Neutrophil (primary cell): ENCODE data around the gene N4BP2.

Source experiments
- H3K27ac ChIP-seq: fragments of 200-600 bp; sonication (generic); 2 replicates; pipeline ENCODE4 v1.5.1; 2016; ENCODE audit warnings: mild to moderate bottlenecking, moderate library complexity
- H3K27me3 ChIP-seq: fragments of 200-600 bp; sonication (generic); 2 replicates; pipeline ENCODE4 v1.6.0; 2016; ENCODE audit warnings: mild to moderate bottlenecking
- H3K36me3 ChIP-seq: fragments of 200-600 bp; sonication (generic); 2 replicates; pipeline ENCODE4 v1.5.1; 2017
- H3K4me1 ChIP-seq, 2 experiments: fragments of 200-600 bp in 1 of 2; sonication (generic) in 1 of 2; 1 replicate in 1 of 2; 2 replicates in 1 of 2; pipeline versions ENCODE4 v1.5.1 to v1.6.1; 2013 to 2016; ENCODE audit warnings: low read depth in 1 of 2, low read length in 1 of 2, mild to moderate bottlenecking in 1 of 2, moderate library complexity in 1 of 2; ENCODE audit not compliant: control insufficient read depth in 1 of 2, insufficient read depth in 1 of 2
- H3K4me3 ChIP-seq, 2 experiments: fragments of 200-600 bp in 1 of 2; sonication (generic) in 1 of 2; 1 replicate in 1 of 2; 2 replicates in 1 of 2; pipeline ENCODE4 v1.5.1; 2013 to 2016; ENCODE audit warnings: low read depth in 1 of 2, low read length in 1 of 2, mild to moderate bottlenecking in 1 of 2, moderate library complexity in 1 of 2
- H3K9me3 ChIP-seq: fragments of 200-600 bp; sonication (generic); 2 replicates; pipeline ENCODE4 v1.5.1; 2016
- TF ChIP-seq, protein P1 (sequence below): fragments of 200-600 bp; sonication (generic); IDR thresholded peaks from 2 replicates; pipeline ENCODE4 v1.5.1; 2016; ENCODE audit warnings: antibody characterized with exemption

N4BP2 gene

DNA sequence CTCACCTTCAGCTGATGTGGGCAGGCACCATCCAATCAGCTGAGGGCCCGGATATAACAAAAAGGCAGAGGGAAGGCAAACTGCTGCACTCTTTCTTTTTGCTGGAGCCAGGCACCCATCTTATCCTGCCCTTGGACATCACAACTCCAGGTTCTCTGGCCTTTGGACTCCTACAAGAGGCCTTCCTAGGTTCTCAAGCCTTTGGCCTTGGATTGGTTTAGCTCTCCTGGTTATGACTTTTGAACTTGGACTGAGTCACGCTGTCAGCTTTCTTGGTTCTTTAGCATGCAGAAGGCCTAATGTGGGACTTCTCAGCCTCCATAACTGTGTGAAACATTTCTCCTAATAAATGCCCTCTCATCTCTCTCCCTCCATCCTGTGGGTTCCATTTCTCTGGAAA is 23.0 kb upstream of the N4BP2 start:
- Histone ChIP-seq H3K9me3 (no peaks in the 10 kb centered on the region), H3K4me3 (no peak overlapping the region), H3K36me3 (no peaks in the 10 kb centered on the region), H3K27ac (no peak overlapping the region), H3K27me3 (no peaks in the 10 kb centered on the region), H3K4me1 (no peaks in the 10 kb centered on the region)
- TF ChIP-seq, protein P1, sequence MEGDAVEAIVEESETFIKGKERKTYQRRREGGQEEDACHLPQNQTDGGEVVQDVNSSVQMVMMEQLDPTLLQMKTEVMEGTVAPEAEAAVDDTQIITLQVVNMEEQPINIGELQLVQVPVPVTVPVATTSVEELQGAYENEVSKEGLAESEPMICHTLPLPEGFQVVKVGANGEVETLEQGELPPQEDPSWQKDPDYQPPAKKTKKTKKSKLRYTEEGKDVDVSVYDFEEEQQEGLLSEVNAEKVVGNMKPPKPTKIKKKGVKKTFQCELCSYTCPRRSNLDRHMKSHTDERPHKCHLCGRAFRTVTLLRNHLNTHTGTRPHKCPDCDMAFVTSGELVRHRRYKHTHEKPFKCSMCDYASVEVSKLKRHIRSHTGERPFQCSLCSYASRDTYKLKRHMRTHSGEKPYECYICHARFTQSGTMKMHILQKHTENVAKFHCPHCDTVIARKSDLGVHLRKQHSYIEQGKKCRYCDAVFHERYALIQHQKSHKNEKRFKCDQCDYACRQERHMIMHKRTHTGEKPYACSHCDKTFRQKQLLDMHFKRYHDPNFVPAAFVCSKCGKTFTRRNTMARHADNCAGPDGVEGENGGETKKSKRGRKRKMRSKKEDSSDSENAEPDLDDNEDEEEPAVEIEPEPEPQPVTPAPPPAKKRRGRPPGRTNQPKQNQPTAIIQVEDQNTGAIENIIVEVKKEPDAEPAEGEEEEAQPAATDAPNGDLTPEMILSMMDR, result no peak

DNA sequence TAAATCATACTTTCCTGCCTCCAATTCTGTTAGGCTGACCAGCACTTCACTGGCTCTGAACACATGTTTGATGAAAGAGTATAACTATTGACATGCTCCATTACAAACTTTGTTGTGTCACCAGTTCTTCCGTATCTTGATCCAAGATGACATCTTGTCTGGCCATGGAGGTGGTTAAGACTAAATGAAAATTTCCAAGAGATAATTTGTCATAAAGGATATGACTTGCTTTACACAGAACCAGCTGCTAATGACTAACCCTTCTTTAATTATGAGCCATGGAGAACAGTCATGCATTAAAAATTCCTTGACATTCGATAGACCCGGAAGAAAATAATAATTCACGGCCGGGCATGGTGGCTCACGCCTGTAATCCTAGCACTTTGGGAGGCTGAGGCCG is 17.7 kb upstream of the N4BP2 start:
- Histone ChIP-seq H3K27me3 (no peaks in the 10 kb centered on the region), H3K4me1 (no peaks in the 10 kb centered on the region), H3K4me3 (no peak overlapping the region), H3K36me3 (no peaks in the 10 kb centered on the region), H3K9me3 (no peaks in the 10 kb centered on the region), H3K27ac (no peak overlapping the region)
- TF ChIP-seq, protein P1, result no peak

DNA sequence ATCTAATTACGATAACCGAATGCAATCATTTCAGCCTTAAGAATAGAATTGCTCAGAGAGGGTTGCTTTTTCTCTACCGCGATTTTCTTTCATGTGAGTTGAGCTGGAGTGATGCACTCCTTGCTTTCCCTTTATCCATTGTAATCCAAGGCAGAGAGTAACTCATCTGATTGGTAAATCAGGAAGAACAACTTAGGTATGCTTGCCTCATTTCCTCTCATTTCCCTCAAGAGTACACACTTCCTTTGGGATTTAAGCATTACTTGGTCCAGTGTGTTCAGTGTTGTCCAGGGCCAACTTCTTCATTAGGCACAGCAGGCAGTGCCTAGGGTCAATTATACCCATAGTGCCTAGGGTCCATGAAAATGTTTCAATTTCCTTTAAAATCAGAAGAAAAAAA is 15.7 kb upstream of the N4BP2 start:
- Histone ChIP-seq H3K4me3 (no peak overlapping the region), H3K9me3 (no peaks in the 10 kb centered on the region), H3K36me3 (no peaks in the 10 kb centered on the region), H3K27me3 (no peaks in the 10 kb centered on the region), H3K4me1 (no peaks in the 10 kb centered on the region), H3K27ac (no peak overlapping the region)
- TF ChIP-seq, protein P1, result no peak

DNA sequence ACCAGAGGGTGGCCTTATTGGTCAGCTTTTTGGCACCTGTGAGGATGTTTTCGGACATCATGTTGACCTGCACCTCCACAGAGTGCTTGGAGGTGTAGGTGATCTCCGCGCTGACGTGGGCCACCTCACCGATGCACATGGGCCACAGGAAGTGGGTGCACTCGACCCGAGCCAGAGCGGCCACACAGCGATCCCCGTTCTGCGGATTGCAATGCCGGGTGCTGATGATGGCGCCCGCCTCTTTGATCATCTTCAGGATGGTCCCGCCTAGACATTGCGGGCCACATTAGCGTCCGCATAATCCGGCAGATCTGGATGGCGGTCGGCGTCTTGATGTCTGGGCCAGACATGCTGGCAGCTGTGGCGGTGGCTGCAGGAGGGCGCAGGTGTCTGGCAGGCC is 12.9 kb upstream of the N4BP2 start:
- Histone ChIP-seq H3K27me3 (no peaks in the 10 kb centered on the region), H3K9me3 (no peaks in the 10 kb centered on the region), H3K4me3 (no peak overlapping the region), H3K27ac (no peak overlapping the region), H3K36me3 (no peaks in the 10 kb centered on the region), H3K4me1 (no peaks in the 10 kb centered on the region)
- TF ChIP-seq, protein P1, result no peak

DNA sequence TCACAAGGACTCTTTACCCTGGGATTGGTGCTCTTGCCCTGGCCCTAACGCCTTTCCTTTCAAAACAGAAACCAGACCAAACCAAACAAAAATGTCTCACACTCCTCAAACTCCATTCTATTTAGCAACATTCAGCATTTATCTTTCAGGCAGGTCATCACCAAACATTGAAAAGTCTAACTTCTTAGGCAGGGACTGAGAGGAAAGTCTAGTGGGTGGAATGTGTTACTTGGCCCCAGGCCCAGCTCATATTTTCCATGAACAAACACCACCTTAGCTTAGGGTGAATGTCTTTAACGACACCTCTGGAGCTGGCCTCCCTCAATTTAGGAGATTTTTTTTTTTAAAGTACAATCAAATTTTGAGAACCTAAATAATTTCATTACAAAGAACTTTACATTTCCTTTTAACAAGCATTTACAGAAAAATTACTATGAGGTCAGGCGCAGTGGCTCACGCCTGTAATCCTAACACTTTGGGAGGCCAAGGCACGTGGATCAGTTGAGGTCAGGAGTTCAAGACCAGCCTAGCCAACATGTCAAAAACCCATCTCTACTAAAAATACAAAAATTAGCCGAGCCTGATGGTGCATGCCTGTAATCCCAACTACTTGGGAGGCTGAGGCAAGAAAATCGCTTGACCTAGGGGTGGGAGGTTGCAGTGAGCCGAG is 10.2 kb upstream of the N4BP2 start:
- H3K4me1 ChIP-seq, result no peaks in the 10 kb centered on the region
- no peak overlapping the region for H3K4me3 ChIP-seq
- H3K27me3 ChIP-seq, result peaks cover 4% of the 10 kb centered on the region
- no peak overlapping the region for H3K27ac ChIP-seq
- no peaks in the 10 kb centered on the region for H3K36me3 ChIP-seq
- H3K9me3 ChIP-seq, result no peaks in the 10 kb centered on the region
- TF ChIP-seq, protein P1, result no peak

DNA sequence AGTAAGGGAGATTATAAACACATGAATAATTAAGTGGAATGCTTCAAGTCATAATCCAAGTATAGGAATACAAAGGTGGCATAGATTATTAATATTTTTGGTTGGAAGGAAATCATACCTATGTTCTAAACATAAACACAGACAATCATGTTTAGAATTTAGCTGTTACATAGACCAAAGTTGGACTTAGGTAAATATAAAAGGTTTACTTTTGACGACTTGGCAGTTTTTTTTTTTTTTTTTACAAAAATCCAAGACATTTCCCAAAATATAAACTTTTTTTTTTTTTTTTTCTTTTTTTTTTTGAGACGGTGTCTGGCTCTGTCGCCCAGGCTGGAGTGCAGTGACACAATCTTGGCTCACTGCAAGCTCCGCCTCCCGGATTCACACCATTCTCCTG is 3.5 kb upstream of the N4BP2 start:
- TF ChIP-seq, protein P1, result no peak
- no peak overlapping the region for H3K4me3 ChIP-seq
- H3K27ac ChIP-seq, result no peak overlapping the region
- no peaks in the 10 kb centered on the region for H3K36me3 ChIP-seq
- H3K9me3 ChIP-seq, result no peaks in the 10 kb centered on the region
- H3K4me1 ChIP-seq, result peaks cover 15 to 18% of the 10 kb centered on the region in 2 experiments
- peaks cover 43% of the 10 kb centered on the region for H3K27me3 ChIP-seq
